T-helper 9 cell (primary cell): ENCODE results near the gene SGIP1.

Source experiments
- DNase-seq: peaks from one replicate; pipeline ENCODE4 v3.0.0-alpha.2; 2020

Gene SGIP1

DNA sequence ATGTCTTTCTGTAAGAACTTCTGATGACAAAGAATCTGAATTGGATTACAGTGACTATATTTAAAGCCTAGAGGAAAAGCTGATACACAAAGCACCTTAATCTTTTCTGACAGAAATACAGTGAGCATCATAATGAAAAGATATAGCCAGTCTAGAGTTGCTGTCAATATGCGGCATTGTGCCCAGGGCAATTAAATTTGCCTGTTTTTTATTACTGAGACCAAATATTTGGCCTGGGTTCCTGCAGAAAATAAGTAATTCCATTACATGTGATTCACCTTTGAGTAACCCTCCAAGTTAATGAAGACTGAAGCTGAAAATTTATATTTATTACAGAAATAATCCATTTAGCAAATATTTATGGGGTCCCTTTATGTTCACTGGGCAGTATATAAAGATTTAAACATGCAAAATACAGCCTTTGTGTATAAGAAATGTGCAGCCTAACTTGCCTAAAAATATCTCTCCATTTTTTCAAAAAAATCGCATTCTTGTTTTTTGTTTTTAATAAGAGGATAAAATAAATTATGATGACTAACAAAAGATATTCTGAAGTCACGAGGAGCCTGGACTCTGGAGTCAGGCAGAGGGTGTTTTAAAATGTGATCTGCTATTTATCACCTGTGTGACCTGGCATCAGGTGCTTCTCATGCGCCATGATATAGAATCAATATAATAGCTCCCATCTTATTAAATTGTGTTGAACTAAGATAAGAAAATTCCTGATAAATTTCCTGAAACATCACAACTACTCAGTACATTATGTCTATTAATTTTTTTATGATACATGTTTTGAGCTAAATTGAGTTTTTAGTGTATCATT, 83.6 kb downstream of the SGIP1 start:
- no peak for DNase-seq

DNA sequence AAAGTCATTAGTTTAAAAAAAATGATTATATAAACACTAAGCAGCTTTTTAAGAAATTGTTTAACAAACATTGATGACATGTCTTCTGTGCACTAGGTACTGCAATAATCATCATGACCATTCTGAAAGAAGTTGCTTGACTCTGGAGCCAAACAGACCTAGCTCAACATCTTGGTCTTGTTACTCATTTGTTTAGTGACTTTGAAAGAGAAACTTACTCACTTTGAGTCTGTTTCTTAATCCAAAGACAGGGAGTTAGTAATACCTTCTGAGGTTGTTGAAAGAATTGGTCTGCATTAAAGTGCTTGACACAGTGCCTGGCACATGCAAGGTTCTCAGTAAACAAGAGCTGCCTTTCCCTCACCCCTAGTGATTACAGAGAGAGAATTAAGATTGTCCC, 84.4 kb downstream of the SGIP1 start:
- no peak for DNase-seq

DNA sequence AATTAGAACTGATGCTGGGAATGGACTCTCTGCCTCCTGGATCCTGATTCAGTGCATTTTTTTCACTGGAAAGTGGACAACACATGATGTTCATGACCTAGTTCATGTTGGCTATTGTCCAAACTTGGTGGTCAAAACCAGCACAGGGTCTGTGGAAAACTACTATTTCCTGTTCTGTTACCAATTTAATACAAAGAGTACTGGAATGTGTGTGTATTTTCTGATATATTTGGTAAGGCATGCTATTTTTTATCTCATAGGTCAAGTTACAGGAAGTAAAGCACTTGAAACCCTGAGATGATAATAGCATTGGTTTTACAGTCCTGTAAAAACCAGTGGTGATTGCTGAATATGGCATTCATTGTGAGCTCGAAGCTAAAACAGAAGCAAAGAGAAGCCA, 89.9 kb downstream of the SGIP1 start:
- no peak for DNase-seq

DNA sequence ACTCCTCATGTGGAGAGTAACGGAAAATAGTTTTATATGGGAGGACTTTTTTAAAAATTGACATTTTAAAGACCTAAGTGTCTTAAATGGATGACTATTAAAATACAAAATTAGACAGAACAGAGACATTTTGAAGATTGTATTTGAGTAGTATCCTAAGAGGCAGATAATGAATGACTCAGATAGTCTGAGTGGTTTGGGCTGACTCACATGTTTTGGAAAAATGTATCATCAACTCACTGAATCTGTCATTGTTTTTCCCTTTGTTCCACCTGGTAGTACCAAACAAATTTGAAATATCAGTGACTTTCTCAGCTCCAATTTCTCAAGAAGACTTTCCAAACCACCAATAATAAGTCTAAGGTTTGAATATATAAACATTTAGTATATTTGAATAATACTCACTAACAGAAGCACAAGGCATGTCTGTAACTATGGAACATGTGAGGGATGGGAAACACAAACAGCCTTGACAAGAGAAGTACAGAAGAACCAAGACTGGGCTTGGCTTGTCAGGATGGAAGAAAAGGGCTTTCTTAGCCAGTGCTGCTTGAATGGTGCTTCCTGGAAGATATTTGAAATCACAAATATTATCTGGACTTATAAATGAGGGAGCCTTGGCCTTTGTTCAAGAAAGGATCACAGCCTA, 90.6 kb downstream of the SGIP1 start:
- no peak for DNase-seq

DNA sequence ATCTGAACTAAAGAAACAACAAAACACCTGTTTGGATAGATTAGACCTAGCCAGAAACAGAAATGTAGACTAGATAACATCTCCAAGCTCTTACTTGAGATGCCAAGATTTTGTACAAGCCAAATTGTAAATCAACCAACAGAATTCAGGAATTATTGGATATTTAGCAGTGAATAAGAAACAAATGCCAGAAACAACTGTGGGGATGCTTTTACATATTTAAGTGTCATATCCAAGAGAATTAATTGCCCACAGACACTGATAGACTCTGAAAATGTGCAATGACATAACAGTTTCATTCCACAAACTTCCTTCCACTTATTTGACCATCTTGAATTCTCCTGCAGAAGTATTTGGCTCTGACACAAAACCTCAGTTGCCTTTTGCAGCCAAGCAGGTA, 92.3 kb downstream of the SGIP1 start:
- no peak for DNase-seq

DNA sequence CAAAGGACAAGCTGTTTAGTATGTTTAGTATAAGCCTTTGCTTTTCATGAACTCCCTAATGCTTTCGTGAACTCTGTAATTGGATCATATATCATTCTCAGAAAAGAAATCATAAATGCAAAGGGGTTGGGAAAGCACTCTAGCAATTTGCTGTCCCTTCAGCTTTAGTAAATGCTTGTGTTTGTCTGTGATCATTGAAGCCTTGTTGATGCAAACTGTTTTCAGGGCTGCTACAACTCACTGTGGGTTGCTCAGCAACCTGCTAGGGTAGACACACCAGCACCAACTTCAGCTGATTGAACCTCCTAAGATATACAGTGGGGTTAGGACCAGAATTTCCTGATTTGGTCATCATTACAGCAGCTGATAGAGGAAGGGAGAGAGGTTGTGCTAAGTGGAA, 95.0 kb downstream of the SGIP1 start:
- no peak for DNase-seq

DNA sequence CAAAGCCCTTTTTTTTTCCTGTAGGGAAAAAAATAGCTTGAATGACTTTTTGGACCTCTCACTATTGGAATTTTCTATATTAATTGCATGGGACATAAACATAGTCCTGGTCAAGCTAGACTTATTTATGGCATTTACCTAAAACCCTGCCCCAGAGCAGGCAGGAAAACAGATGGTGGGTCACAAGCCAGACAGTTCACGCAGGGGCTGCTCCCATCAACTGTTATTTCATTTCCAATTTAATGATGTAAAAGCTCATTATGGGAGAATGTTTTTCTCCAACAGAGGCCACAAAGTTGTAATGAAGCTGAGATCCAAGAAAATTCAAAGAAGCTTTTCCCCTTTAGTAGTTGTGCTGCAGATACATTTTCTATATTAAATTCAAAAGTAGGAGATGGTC, 99.2 kb downstream of the SGIP1 start:
- DNase-seq: no peak

DNA sequence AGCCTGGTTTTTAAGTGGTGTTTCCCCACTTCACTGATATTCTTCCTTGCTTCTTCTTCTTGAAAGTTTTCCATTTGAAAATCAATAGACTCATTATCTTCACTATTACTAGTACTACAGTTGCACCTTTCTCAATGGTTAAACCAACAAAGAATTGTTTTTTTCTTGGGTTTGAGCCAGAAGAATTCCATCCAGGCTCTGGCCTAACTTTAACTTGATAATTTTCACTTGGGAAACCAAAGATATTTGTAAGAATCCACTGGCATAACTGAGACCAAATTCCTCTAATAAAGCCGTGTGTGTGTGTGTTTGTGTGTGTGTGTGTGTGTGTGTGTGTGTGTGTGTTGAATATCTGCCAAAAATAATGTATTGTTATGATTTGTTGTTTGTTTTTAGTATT, 103.2 kb downstream of the SGIP1 start:
- DNase-seq: no peak

DNA sequence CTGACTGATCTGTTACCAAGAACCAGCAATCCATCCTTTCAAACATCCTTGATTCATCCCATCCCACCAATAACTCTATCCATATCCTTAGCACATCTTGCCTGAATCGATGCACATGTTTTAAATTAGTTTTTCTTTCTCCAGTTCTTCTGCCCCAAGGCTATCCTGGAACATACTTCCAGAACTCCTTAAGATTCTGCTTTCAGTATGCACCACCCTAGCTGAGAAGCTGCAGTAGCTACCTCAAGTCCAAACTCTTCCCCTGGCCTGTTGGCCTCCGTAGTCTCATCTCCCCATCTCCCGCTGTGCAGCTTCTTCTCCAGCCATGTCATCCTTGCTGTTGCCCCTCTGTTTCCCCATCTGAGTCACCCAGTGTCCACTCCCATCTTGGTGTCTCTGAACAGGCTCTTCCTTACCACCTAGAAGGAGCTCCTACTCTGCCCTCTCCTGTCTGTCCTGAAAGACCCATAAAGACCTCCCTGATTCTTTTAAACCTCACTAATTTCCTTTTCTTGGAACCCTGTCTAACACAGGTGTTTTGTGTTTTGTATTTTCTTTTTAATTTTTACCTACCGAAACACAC, 108.0 kb downstream of the SGIP1 start:
- DNase-seq: no peak

DNA sequence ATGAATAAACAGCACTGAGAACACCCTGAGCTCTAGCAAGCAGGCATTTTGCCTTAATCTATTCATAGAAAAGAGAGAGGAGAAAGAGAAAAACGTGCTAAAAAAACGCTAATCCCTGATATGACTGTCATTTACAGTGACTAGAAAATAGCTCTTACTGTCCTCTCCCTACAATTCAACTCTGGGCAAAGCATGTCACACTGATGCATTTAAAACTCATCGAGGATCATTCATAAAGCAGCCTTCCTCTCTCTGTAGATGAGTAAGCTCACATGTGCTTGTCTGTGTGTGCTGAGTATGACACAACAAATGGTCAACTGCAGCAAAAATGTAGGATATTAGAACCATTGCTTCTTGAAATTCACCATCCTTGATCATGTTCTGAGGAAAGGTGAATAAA, 109.0 kb downstream of the SGIP1 start:
- DNase-seq: no peak

DNA sequence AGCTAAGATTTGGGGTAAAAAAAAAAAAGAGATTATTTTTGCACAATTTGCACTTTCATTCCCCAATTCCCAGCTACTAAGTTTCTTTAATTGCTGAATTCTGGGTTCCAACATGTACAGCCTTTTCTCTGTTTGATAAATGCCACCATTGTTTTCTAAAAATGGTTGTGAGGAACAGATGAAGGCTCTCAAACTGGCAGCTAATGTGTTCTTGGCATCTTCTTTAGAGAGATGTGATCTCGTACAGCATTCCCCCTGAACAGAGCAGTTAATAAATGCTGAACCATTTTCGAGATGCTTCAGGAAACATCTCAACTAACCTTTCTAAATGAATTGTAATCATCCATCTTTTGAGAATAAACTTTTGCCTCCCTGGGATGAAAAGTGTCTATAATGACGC, 110.4 kb downstream of the SGIP1 start:
- DNase-seq: no peak

DNA sequence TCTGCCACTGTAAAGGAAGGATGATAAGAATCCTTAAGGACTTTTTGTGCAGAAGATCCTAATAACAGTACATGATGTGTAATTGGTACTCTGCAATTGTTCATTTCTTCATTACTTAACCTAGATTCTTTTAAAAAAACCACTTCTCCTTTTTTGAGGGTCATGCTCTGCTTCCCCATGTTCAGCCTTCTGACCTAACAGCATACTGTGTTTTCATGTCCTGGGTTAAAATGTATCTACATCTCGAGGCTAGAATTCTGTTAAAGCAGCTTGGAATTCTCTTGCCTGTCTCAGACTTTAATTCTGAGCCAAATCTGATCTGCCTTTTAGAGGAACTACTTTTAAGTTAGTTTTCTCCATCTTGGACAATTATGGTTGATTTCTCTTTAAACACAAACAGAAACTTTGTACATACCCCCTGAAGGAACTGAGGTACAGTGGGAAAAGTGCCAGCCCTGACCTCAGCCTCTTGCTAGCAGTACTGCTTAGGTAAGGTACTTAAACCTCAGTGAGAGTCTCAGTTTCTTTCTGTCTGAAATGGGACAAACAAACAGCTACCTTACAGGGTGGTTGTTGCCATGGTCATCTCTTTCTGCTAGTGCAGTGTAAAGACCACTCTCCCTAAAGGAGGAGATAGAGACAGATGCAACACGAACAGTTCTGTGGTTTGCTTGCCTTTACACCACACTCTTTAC, 115.1 kb downstream of the SGIP1 start:
- DNase-seq: no peak

DNA sequence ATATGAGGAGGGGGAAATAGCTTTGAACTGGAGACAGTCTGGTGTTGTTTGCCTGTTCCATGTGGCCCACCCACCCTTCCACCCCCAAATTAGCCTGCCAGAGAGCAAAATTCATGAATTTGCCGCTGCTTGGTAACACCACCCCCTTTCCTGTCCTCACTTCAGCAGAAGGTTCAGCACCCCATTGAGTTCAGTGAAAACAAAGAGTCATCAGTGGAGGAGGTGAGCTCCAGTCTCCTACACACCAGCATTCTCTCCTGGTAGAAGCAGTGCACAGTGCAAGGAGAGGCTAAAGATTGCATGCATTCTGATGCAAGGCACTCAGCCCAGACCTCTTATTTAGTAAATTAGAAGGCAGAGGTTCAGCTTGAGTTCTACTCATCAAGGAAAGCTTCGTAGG, 118.6 kb downstream of the SGIP1 start:
- no peak for DNase-seq

DNA sequence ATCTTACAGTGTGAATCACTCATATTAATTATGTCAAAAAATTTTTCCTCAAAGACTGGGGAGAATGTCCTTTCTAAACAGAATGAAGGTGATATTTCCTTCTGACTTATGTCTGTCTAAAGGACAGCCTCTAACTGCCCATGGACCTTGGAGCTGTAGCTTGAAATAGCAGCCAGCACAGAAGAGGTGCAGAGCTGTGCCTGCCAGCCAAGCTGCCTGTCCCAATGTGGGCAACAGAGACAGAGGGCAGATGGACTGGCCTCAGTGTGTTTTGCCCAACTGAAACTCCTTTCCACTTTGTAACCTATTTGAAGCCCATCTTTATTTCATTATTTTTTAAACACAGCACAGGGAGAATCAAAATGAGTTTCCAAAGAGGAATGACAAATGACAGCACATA, 120.7 kb downstream of the SGIP1 start:
- no peak for DNase-seq

DNA sequence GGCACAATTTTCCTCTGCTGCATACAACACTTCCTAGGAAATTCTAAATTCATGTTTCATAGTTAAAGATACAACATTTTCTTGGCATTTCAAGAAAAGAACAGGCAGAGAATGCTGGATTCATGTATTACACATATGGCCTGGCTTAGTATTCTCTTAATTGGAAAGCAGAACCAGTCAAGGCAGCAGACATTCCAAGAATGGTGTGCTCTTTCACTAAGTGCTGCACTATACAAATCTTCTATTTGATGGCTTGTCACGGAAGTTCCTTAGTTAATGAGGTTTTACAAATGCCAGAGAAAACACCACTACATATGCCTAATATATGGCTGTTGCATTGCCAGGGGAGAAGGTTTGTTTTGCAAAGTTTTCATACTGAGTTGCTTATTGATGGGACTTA, 137.5 kb downstream of the SGIP1 start:
- DNase-seq: no peak

DNA sequence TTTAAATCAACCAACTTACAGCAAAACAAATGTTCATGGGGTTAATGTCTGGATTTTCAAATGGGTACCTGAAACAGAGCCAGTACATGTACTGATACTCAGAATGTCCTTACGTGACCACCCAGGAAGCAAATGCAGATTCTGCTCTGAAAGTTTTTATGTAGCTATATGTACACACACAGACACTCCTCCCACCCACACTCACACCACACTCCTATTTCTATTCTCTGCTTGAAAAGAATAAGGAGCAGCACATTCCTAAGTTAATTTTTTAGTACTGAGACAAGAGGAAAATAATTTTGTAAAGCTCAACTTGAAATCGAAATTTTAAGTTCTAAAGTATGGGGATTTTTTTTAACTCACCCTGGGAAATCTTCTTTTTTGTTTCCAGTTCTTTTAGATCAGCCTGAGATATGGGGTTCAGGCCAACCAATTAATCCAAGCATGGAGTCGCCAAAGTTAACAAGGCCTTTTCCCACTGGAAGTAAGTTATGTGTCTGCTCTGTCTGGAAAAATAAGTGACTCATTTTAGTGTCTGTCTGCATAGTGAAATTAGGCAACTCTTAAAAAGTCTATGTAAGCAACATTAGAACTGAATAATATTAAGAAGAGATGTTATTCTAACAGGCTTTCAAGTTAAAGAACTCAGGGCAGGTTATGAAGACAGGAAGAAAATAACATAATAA, 142.8 kb downstream of the SGIP1 start:
- no peak for DNase-seq

DNA sequence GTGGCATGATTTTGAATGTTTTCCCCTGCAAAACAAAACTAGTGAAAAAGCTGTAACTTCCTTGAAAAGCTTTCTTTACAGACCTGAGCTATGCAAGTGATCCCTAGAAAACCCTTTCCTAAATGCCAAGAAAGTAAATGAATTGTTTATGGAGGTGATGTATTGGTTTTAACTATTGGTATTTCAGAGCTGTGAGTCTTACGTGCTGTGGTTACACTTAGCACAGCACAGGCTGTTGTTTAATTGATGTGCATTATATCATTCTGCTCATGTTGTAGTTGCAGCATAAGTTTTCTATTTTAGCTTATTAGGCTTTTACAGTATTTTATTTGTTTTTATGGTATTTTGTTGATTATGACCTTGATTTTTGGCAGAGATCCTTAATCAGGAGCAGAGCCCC, 144.2 kb downstream of the SGIP1 start:
- no peak for DNase-seq

DNA sequence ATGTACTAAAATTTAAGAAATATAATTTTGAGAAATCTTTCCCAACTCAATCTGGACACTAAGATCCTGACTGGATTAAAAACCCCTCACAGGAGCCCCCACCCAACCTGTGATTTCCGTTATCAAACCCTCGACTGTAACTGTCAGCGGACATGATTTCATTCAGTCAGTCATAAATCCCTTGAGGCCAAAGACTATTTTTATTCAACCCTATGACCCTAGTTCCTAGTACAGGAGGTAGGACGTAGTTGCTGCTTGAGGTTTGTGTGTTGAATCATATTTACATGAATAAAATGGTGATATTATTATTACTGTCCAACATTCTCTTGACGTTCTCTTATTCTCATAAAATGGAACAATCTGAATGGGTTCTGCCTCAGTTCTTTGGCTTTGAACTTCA, 145.2 kb downstream of the SGIP1 start:
- no peak for DNase-seq

DNA sequence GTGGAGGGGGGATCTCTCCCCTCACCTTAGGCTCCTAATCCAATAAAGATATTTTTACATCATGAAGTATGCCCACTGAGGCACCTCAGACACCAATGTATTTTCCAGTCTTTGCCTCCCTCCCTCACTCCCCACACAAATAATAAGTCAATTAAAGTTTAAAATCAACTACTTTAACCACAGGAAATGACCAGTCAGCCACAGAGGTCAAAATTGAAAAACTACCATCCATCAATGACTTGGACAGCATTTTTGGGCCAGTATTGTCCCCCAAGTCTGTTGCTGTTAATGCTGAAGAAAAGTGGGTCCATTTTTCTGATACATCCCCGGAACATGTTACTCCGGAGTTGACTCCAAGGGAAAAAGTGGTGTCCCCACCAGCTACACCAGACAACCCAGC, 147.7 kb downstream of the SGIP1 start:
- DNase-seq: no peak

DNA sequence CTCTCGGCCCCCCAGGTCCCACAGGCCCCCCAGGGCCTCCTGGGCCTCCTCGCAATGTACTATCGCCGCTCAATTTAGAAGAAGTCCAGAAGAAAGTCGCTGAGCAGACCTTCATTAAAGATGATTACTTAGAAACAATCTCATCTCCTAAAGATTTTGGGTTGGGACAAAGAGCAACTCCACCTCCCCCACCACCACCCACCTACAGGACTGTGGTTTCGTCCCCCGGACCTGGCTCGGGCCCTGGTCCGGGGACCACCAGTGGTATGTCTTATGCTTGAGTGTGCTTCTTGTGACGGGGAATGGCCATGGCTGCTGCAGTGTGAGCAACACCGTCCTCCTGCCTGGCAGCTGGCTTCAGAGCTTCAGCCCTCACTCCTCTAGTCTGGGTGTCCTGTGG, 148.2 kb downstream of the SGIP1 start:
- DNase-seq: no peak

DNA sequence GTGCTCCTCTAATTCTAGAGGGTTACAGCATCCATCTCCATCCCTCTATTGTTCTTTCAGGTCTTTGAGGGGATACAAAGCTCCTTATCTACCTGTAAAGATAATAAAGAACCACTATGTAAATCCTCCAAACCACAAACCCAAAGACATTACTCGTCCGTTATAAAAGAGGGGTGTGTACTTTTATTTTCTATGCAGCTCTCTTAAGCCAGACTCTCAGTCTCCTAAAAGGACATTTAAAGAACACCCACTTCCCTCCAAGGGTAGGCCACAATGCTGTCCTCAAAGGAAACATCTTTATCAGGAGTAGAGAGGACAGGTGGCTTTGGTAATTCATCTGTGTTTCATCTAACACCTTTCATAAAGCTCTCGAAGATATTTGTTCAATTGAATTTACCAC, 150.4 kb downstream of the SGIP1 start:
- DNase-seq: no peak

DNA sequence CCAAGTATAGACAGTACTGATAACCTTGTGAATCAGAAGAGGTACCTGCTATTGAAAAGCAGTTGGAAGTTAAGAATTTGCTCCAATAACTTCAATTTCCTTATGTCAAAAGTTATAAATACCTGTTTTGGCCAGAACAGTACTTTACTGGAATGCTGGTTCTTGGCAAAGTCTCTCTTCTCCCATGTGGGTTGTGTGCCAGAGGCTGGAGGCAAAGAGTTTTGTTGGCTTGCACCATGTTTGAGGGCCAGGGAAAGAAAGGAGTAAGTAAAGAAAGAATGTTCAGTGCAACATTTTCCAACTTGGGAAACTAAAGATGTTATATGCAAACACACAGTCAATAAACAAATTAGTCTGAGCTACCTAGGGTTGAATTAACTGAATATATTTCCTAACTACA, 151.3 kb downstream of the SGIP1 start:
- no peak for DNase-seq

DNA sequence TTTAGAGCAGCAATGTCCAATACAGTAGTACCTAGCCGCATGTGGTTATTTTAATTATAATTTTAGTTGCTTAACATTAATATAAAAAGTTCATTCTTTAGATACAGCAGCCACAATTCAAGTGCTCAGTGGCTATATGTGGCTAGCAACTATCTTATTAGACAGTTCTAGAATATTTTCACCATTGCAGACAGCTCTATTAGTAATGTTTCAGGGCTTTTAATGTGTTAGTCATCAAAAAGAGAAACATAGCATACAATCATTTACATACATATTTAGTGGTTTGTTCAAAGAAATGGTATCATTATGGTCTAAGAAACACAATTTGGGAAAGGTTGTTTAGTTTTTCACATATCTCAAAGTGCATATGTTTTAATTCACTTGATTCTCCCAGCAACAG, 151.7 kb downstream of the SGIP1 start:
- DNase-seq: no peak
